ENCODE results near the gene ABTB2.

The ABTB2 gene

DNA sequence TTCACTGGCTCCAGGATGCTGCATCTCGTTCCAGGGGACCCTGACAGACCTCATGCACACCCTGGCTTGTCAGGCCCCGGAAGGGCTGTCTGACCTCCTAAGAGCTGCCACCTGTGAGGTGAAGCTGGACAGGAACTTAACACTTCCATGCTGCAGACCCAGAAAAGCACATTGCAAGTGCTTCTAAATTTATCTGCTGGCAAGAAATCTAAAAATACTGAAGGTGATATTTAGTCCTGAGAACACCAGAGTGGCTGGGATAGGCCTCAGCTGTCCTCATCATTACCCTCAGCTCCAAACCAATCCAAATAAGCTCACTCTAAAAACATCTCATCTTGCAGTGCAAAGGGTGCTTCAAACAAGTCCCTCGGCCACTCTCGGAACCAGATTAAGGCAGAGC is 46.7 kb downstream of the ABTB2 start:
- DNase-seq = no peak

DNA sequence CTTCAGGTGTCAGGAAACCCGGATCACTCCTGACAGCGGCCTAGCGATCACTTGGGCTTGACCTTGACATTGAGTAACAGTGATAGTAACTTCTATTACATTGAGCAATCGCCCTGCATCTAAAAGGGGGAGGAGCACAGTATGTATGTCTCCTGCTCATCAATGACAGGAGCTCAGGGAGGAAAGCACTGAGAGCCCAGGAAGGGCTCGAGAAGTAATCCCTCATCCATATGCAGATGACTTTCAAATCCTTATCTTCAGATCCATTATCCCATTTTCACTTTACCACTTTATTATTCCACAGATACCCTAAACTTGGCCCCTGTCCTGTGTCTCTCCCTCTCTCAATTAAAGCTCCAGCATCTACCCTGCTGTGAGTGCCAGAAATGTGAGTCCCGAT is 47.8 kb downstream of the ABTB2 start:
- no peak for DNase-seq

DNA sequence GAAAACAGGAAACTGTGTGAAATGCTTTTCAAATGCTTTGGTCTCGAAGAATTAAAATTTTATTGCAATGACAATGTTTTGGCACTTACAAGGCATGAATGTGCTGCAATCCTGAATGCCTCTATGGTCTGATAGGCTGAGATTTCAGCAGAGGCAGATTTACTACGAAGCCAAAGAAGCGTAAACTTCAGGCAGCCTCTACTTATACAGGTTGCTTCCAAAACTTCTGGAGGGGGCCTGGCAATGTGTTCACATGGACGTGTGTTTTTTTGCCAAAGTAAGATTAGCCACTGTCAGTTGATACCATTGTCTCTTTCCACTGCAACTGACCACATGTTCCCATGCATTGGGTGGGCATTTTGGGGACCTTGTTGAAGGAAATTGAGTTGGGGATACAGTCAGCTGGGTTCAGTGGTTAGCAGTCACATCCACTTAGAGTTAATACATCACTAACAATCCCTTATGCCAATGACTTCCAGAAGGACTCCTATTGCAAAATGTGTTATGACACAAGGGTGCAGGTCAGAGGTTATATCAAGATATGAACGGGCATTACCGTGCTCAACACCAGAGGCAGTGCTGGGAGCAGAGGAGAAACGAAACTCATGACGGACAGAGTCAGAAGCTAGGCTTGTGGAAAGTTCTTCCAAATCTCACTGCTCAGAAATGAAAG is 48.8 kb downstream of the ABTB2 start:
- DNase-seq = no peak

DNA sequence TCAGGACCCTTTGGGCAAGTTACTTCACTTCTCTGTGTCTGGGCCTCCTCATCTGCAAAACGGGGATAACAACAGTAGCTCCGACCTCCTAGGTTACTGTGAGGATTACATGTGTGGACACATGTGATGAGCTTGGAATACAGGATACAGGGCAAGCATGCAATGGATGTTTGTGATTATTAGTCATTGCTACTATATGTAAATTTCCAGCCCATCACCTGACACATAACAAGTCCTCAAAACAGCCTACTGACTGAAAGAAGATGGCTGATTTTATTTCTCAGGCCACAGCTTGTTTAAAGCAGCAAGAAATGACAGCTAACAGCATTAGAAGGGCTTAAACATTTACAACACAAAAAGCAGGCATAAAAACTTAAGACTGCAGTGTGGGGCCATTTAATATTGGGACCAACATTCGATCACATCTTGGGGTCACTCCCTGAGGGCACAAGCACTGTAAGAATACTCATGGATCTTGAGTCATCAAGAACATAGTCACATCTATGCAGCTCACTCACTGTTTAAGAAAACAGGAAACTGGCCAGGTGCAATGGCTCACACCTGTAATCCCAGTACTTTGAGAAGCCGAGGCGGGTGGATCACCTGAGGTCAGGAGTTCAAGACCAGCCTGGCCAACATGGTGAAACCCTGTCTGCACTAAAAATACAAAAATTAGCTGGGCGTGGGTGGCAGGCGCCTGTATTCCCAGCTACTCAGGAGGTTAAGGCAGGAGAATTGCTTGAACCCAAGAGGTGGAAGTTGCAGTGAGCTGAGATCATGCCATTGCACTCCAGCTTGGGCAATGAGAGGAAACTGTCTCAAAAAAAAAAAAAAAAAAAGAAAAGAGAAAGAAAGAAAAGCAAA is 49.5 kb downstream of the ABTB2 start:
- DNase-seq = no peak

DNA sequence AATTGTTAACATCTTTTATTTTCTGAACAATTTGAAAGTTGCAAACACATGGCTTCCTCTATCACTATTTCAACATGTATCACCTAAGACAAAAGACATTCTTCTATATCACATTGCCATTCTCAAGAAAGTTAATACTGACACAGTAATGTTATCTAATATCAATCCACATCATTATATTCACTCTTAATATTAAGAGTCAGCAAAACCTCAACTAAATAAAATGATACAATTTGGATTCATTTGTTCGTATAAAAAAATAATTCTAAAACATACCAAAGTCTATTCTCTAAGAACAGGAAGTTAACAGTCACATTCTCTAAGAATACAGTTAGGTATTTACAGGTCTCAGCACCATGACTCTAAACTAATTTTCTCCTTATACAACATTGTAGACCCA is 52.0 kb downstream of the ABTB2 start:
- DNase-seq = no peak

DNA sequence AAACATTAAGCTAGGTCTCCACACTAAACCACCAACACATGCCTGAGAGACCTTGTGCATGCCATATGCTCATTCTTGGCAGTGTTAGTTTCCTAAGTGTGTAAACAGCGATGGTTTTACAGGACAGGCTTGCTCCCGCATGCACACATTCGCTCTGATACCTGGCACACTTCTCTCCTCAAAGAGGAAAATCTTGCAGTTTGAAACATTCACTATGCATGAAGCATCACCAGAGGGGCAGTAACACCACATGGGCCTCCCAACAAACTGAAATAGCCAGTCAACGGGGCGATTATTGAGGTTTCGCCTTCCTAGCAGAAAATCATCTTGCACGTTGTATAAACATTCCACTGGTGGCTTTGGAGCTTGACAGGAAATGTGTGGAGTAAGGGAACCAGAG is 52.6 kb downstream of the ABTB2 start:
- no peak for DNase-seq

DNA sequence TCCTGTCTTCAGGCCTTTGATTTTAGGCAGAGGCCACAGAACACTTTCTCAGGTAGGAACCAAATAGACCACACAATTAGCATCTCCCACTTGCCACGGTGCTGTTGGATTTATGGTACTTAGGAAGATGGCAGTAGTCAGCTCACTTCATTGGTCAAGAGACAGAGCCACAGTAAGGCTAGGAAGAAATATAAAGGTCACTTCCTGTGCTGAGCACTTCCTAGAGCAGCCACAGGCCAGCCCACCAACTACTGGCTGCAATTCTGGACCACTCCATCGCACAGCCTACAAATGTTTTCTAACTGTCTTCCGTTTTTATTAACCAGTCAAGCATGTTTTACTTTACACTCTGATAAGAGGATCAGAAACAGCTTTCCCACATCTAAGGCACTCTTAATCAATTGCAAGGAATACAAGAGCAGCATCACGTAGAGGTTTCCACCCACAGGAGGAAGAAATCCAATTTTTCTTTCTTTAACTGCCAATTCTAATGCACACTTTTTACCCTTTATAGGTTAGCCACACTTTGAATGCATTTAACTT is 54.7 kb downstream of the ABTB2 start:
- DNase-seq = no peak

DNA sequence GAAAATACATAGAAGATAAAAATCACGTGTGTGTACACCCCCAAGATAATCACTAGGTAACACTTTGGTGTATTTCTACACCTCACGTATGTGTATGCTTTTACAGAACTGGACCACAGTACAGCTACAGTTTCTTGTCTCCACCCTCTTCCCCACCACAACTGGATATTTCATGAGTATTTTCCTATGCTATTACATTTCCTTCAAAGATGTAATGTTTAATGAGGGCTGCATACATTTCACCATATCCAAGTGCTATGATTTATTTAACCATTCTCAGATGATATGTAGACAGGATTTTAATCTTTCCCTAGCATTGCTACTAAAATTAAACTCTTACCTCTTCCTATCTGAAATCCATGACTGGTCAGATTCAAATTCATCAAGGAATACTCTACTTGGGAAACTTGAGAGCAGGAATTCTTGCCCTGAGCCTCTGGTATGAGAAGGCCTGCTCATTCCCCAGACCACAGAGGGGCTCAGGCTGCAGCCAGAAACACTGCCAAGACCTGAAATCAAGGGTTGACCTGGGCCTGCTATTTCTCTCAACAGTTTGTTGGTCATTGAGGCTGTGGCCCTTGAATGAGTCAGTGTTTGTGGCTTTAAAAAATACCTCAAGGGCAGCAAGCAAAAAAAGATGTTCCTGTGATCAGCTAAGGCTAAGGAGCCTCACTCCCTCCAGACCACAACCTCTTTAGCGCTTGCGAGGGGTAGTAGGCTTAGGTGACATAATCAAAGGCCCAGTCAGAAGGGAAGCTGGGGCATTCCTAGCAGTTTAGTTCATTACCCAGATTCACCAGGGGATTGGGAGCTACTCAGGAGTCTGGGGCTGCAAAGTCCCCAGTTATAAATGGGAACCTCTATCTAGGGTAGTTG is 55.5 kb downstream of the ABTB2 start:
- no peak for DNase-seq

GRCh38 chr11:34300926-34301295 is 56.9 kb downstream of the ABTB2 start:
- no peak for DNase-seq

DNA sequence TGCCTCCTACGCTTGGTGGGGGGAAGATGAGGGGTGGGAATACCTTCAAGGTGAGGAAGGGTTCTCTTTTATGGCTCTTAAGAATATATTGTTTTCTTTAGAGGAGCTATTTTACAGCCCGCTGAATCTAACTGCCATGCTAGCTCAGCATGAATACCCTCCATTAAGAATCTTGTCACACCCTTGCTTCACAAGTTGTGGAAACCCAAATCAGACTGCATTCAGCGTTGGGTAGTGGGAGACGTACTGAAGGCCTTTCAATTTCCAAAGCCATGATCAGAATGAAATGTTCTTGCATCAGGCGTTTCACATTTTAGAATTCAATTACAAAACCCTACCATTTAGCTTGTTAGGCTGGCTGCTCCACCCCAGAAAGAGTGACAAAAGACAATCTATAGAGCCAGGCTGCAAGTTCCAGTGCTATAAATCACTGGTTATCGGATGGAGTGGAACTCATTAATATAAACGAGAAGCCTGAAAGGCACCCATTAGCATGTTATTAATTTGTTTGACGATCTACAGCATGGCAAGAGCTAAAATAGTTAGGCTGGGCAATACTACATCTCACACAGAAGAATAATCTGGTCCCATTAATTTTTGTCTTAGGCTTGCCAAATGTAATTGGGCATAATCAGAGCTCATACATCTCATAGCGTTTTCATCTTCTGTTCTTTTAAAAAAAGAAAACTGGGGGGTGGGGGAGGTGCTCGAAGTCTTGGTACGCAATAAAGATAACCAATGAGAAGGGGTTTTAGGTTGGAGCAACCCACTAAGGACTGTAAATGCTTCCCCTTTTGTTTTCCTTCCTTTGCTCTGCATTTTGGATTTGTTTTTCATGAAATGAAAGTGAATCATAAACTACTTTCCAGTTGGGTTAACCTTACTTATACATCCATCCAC is 57.5 kb downstream of the ABTB2 start:
- no peak for DNase-seq

DNA sequence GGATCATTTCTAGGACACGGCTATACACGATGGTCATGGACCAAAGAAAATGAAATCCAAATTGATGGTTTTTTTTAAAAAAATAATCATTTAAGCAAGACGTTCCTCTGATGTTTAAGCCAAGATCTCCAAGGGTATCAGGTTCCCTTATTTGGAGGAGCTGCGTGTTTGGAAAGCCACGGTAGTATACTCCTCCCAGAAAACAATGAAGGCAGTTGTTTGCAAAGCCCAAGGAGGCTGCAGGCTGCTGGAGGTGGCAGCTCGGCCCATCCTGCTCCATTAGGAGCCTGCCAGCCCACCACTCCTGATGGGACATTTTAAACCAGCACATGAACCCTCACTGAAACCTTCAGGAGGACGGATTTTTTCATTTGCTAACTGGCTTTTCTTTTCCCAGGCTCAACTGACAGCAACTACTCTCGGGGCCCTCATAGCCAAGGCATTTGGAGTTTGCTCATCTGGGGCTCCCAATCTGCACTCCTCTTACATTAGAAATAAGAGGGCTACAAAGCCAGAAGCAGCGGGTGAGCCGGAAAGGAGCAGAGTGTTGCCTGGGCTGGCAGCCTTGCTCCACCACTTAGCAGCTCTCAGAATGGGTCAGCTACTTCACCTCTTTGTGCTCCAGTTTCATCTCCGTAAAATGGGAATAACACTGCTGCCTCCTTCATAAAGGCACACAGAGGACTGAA is 58.4 kb downstream of the ABTB2 start:
- DNase-seq = no peak

DNA sequence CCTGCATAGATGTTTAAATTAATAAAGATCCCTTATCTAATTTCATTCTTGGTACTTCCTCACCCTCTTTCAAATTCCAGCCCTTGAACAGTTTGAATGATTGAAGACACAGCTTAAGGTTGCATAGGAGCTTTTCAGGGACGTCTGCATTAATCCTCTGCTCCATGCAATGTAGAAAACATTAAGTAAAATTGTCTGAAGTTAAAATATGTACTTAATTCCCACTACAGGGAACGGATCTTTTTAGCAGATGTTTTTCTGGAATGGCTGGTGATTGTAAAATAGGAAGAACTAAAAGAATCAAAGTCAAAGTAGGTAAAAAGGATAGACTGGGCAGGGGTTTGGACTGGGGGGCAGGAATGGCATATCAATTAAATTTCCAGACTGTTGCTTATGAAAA is 58.9 kb downstream of the ABTB2 start:
- DNase-seq = no peak

- DNase-seq = no peak
Observed at GRCh38 chr11:34296412-34296811, 61.4 kb downstream of the ABTB2 start.

GRCh38 chr11:34292546-34292945 is 65.3 kb downstream of the ABTB2 start:
- DNase-seq = no peak

DNA sequence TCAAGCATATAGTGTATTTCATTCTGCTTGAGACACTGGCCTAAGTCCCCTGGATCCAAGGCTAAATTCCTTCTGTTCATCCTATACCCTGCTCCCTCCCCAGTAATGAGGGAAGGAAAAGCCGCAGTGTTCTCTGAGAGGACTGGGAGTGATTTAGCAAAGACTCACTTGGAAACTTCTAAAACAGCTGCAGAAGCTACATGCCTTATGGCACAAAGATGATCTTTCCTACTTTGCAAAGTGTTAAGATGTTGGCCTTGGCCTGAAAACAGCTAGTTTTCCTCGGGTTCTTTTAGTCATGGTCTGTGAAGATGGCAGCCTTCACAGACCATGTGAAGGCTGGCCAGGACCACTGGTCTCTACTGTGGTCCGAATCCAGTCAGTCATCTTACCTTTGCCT is 65.7 kb downstream of the ABTB2 start:
- no peak for DNase-seq

- no peak for DNase-seq
Observed at GRCh38 chr11:34290926-34291325, 66.9 kb downstream of the ABTB2 start.

DNA sequence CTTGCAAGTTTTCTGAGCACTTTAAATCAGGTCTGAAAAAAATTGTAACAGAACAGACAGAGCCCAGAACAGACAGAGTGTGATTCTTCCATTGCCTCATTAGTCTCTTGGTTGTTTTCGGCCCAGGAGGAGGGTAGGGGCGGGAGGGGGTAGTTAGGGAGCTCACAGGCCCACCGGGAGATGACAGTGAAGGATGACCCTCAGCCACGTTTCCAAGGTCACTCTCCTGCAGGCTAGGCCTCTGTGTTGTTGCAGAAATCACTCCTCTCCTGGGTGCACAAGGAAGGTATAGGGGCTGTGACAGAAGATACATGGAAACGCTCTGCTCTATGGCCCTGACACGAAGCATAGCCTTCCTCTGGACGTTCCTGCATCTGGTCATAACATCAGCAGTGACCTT is 69.3 kb downstream of the ABTB2 start:
- DNase-seq = no peak

DNA sequence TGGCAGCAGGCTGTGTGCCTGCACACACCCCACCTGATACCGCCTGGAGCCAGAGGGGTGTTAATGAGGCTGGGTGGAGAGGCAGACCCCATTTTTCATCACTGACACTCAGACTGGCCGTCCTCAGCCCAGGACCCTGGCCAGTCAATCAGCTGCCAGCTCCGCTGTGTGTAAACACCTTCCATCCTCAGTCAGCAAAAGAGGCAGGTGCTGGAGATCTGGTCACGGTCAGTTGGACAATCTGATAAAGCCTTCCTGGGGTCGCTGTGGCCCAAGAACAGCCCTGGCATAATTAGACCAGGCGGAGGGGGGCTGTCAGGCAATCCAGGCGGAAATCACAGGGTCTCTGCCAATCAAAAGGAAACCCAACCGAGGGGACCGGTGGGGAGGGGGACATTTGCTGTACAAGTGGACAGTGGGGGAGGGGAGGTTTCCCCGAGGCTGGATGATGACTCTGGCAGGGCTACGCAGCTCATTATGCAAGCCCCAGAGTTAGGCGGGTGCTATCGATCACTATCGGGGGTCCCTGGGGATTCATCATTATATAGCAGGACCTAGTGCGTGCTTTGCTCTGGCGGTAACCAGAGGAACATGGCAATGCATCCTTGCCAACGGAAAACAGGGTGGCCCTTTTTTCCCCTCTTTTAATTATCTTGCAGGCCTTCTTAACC is 72.9 kb downstream of the ABTB2 start:
- DNase-seq = no peak

DNA sequence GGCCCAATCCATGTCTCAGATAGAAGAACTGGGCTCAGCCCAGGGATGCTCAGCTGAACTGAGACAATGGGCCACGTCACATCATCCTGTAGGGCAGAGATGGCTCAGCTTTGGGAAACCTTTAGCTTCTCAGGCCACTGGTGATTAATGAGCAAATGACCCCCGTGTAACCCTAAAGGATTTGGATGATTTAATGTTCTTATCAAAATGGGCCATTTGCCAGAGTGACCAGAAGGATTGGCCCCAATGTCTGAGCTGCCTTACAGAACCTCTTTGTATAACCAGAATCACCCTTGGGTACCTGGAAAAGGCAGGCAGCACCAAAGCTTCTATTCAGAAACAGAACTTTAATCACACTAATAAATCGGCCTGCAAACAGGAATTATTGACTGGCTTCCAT is 73.7 kb downstream of the ABTB2 start:
- no peak for DNase-seq

DNA sequence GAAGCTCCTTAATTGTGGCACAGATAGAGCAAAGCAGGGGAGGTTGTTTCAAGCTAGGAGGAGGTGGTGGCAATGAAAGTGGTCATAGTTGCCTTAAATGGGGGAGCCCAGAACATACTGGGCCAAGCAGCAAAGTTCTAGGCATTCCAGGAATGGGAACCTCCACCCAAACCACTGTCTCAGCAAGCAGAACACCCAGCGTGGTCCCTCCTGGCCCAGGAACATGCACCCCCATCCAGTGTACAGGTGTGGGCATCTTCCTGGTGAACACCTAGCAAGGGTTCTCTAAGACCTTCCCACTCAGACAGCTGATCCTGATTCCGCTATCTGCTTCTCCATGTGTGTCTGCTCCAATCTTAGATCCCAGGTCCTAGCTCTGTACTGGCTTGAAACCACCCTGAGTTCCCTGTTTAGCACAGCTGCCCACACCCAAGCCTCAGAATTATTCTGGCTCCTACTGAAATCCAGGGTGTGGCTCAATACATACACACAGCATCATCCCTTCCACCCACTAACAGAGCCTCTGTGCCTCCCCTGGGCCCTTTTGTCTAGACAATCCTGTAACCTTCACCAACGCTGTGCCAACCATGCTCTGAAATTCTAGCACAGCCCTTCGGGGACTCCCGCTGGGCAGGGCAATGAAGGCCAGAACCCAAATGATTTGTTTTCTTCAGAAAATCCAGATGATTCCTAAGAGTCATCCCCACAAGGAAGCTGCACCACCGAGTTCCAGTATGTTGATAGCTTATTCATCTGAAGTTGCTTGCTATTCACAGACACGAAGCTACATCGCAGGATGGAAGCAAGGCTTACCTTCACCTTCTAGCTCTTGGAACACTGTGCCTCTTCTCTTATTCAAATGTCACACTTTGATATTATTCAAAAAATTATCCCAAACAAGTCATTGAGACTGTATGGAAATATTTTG is 76.6 kb downstream of the ABTB2 start:
- DNase-seq = no peak

Data from T-helper 1 cell (primary cell).